IMR-90 (cell line): Measurements from ENCODE around the gene DYSF.

ENCODE experiments used
- CEBPB ChIP-seq: IDR thresholded peaks from 2 replicates; pipeline ENCODE4 v1.6.1; 2012; ENCODE audit warnings: low read depth, low read length, improper control_type of control experiment
- CHD1 ChIP-seq: IDR thresholded peaks from 2 replicates; pipeline ENCODE4 v1.6.1; 2012; ENCODE audit warnings: low read depth, low read length, improper control_type of control experiment
- FOS ChIP-seq: fragments of 150-350 bp; IDR thresholded peaks from 2 replicates; pipeline ENCODE4 v1.6.1; 2016; ENCODE audit warnings: low read depth, low read length
- MAFK ChIP-seq: IDR thresholded peaks from 2 replicates; pipeline ENCODE4 v1.6.1; 2012; ENCODE audit warnings: low read depth, low read length, improper control_type of control experiment
- MAZ ChIP-seq: IDR thresholded peaks from 2 replicates; pipeline ENCODE4 v1.6.1; 2012; ENCODE audit warnings: low read depth, mild to moderate bottlenecking, low read length, improper control_type of control experiment, moderate library complexity, borderline replicate concordance
- MXI1 ChIP-seq: IDR thresholded peaks from 2 replicates; pipeline ENCODE4 v1.6.1; 2012; ENCODE audit warnings: low read depth, mild to moderate bottlenecking, low read length, moderate library complexity, borderline replicate concordance
- POLR2A ChIP-seq: IDR thresholded peaks from 2 replicates; pipeline ENCODE4 v1.6.1; 2012; ENCODE audit warnings: mild to moderate bottlenecking, low read depth, low read length
- RAD21 ChIP-seq: IDR thresholded peaks from 2 replicates; pipeline ENCODE4 v1.6.1; 2012; ENCODE audit warnings: low read length, improper control_type of control experiment
- RCOR1 ChIP-seq: IDR thresholded peaks from 2 replicates; pipeline ENCODE4 v1.6.1; 2012; ENCODE audit warnings: mild to moderate bottlenecking, low read length, improper control_type of control experiment; ENCODE audit not compliant: insufficient replicate concordance
- RFX5 ChIP-seq: IDR thresholded peaks from 2 replicates; pipeline ENCODE4 v1.8.0; 2012; ENCODE audit warnings: low read depth, mild to moderate bottlenecking, low read length, moderate library complexity
- SMC3 ChIP-seq: fragments of 150-350 bp; IDR thresholded peaks from 2 replicates; pipeline ENCODE4 v1.6.1; 2016; ENCODE audit warnings: low read depth, mild to moderate bottlenecking, antibody characterized with exemption, low read length, moderate library complexity
- TF ChIP-seq, protein P1 (sequence below): conservative IDR thresholded peaks from 2 replicates; pipeline ENCODE4 v1.5.1; 2012; ENCODE audit warnings: mild to moderate bottlenecking, low read depth, low read length, improper control_type of control experiment
- TF ChIP-seq, protein P2 (sequence below): fragments of 150-350 bp; IDR thresholded peaks from 2 replicates; pipeline ENCODE4 v1.6.1; 2016; ENCODE audit warnings: low read depth, mild to moderate bottlenecking, low read length, moderate library complexity, borderline replicate concordance
- TF ChIP-seq, protein P3 (sequence below): fragments of 150-350 bp; IDR thresholded peaks from 2 replicates; pipeline ENCODE4 v1.6.1; 2017; ENCODE audit warnings: mild to moderate bottlenecking, antibody characterized with exemption, low read length, low read depth

DNA sequence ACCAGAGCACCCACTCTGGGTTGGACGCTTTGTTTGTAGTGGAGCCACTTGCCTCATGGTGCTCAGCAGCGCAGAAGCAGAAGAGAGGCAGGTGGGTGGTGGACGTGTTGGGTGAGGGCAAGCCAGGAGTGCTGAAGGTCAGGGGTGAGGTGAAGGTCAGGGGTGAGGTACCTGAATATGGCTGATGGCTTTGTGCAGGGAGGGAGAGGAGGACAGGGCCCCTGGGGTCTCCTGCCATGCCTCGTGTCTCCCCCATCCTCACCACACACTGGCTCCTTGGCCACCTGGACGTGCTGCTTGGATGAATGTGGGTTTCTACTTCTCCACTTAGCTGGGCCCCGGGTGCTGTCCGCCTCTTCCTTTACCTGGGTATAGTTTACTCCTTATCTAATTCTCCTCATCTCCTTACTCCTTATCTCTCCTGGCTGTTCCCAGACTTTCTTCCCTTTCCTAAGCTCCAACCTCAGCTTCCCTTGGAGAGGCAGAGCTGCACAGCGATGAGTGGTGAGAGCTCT lies 68.1 kb downstream of the DYSF start:
- TF ChIP-seq, protein P1, sequence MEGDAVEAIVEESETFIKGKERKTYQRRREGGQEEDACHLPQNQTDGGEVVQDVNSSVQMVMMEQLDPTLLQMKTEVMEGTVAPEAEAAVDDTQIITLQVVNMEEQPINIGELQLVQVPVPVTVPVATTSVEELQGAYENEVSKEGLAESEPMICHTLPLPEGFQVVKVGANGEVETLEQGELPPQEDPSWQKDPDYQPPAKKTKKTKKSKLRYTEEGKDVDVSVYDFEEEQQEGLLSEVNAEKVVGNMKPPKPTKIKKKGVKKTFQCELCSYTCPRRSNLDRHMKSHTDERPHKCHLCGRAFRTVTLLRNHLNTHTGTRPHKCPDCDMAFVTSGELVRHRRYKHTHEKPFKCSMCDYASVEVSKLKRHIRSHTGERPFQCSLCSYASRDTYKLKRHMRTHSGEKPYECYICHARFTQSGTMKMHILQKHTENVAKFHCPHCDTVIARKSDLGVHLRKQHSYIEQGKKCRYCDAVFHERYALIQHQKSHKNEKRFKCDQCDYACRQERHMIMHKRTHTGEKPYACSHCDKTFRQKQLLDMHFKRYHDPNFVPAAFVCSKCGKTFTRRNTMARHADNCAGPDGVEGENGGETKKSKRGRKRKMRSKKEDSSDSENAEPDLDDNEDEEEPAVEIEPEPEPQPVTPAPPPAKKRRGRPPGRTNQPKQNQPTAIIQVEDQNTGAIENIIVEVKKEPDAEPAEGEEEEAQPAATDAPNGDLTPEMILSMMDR = no peak
- TF ChIP-seq POLR2A (no peak), MAFK (no peak), RCOR1 (no peak), CHD1 (no peak), MXI1 (no peak), CEBPB (no peak), SMC3 (no peak), MAZ (no peak), RAD21 (no peak), RFX5 (no peak), FOS (no peak)
- TF ChIP-seq, protein P2, sequence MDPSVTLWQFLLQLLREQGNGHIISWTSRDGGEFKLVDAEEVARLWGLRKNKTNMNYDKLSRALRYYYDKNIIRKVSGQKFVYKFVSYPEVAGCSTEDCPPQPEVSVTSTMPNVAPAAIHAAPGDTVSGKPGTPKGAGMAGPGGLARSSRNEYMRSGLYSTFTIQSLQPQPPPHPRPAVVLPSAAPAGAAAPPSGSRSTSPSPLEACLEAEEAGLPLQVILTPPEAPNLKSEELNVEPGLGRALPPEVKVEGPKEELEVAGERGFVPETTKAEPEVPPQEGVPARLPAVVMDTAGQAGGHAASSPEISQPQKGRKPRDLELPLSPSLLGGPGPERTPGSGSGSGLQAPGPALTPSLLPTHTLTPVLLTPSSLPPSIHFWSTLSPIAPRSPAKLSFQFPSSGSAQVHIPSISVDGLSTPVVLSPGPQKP = no peak
- TF ChIP-seq, protein P3, sequence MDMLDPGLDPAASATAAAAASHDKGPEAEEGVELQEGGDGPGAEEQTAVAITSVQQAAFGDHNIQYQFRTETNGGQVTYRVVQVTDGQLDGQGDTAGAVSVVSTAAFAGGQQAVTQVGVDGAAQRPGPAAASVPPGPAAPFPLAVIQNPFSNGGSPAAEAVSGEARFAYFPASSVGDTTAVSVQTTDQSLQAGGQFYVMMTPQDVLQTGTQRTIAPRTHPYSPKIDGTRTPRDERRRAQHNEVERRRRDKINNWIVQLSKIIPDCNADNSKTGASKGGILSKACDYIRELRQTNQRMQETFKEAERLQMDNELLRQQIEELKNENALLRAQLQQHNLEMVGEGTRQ = no peak
